K562 (cell line): ENCODE data around the gene TTLL8.

Experiments used
- ATF7 ChIP-seq: fragments of 450-650 bp; IDR thresholded peaks from 2 replicates; pipeline ENCODE4 v1.7.1; 2014; ENCODE audit warnings: mild to moderate bottlenecking, moderate library complexity
- BRF1 ChIP-seq: IDR thresholded peaks from 3 replicates; pipeline ENCODE4 v1.6.1; 2011; ENCODE audit warnings: borderline replicate concordance, mild to moderate bottlenecking; ENCODE audit not compliant: insufficient read length; ENCODE audit errors: extremely low read depth
- ELF4 ChIP-seq: fragments of 450-650 bp; formaldehyde crosslinking; IDR thresholded peaks from 2 replicates; pipeline ENCODE4 v1.4.0; 2022; ENCODE audit warnings: missing genetic modification characterization
- GTF2E2 ChIP-seq: fragments of 200-800 bp; sonication (Bioruptor generic); IDR thresholded peaks from 2 replicates; pipeline ENCODE4 v1.6.1; 2016; ENCODE audit warnings: missing genetic modification characterization, missing compliant biosample characterization
- HINFP ChIP-seq: fragments of 450-650 bp; conservative IDR thresholded peaks from 2 replicates; pipeline ENCODE4 v1.6.1; 2016; ENCODE audit warnings: missing genetic modification characterization, low read depth, mild to moderate bottlenecking, control low read depth, missing compliant biosample characterization
- MTA3 ChIP-seq: fragments of 450-650 bp; formaldehyde crosslinking; IDR thresholded peaks from 2 replicates; pipeline ENCODE4 v1.6.1; 2017; ENCODE audit warnings: mild to moderate bottlenecking, borderline replicate concordance
- RCOR1 ChIP-seq, 2 experiments: IDR thresholded peaks; 2 replicates each; pipeline ENCODE4 v1.6.1; 2012; ENCODE audit warnings: low read depth in 2 of 2, low read length in 2 of 2, borderline replicate concordance in 1 of 2, improper control_type of control experiment in 1 of 2
- TCF3 ChIP-seq: sonication (generic); formaldehyde crosslinking; IDR thresholded peaks from 2 replicates; pipeline ENCODE4 v1.4.0; 2020; ENCODE audit warnings: mild to moderate bottlenecking, missing genetic modification reagents
- YY1 ChIP-seq, 3 experiments: IDR thresholded peaks; 2 replicates each; pipeline ENCODE4 v1.6.1; 2011; ENCODE audit warnings: low read length in 2 of 3, mild to moderate bottlenecking in 2 of 3, moderate library complexity in 2 of 3, borderline replicate concordance in 1 of 3, control low read depth in 1 of 3, low read depth in 1 of 3; ENCODE audit not compliant: insufficient read depth in 3 of 3, insufficient replicate concordance in 2 of 3, control insufficient read depth in 1 of 3, insufficient read length in 1 of 3; ENCODE audit errors: extremely low read depth in 1 of 3
- ZNF780A ChIP-seq: fragments of 250-450 bp; sonication (Bioruptor Pico); IDR thresholded peaks from 2 replicates; pipeline ENCODE4 v1.5.0; 2021; ENCODE audit warnings: mild to moderate bottlenecking
- TF ChIP-seq, protein P1 (sequence below), 2 experiments: fragments of 450-650 bp in 1 of 2; sonication (generic) in 1 of 2; formaldehyde crosslinking in 1 of 2; IDR thresholded peaks in 1 of 2; conservative IDR thresholded peaks in 1 of 2; 2 replicates each; pipeline versions ENCODE4 v1.6.1 to v1.8.1; 2016 to 2023; ENCODE audit warnings: mild to moderate bottlenecking in 2 of 2, moderate library complexity in 2 of 2, inconsistent platforms in 1 of 2, missing genetic modification reagents in 1 of 2
- TF ChIP-seq, protein P2 (sequence below): sonication (generic); formaldehyde crosslinking; IDR thresholded peaks from 2 replicates; pipeline ENCODE4 v1.8.1; 2023; ENCODE audit warnings: mild to moderate bottlenecking, missing genetic modification reagents
- TF ChIP-seq, protein P3 (sequence below): fragments of 450-650 bp; IDR thresholded peaks from 2 replicates; pipeline ENCODE4 v1.6.1; 2016; ENCODE audit warnings: low read depth, mild to moderate bottlenecking, moderate library complexity
- TF ChIP-seq, protein P4 (sequence below), 3 experiments: IDR thresholded peaks in 2 of 3; conservative IDR thresholded peaks in 1 of 3; 2 replicates each; pipeline ENCODE4 v1.5.1; 2011 to 2012; ENCODE audit warnings: low read length in 3 of 3, mild to moderate bottlenecking in 3 of 3, control low read depth in 2 of 3, improper control_type of control experiment in 1 of 3, inconsistent platforms in 1 of 3, low read depth in 1 of 3, mixed read lengths in 1 of 3, moderate library complexity in 1 of 3; ENCODE audit not compliant: insufficient read depth in 2 of 3

- TF ChIP-seq TCF3 (CRISPR knock-in tag) (no peak), ZNF780A (CRISPR knock-in tag) (no peak), ATF7 (no peak), ELF4 (CRISPR knock-in tag) (no peak), HINFP (no peak), YY1 (IDR thresholded peaks at IDR 0.05; ENCODE audit: borderline replicate concordance in 1 of 3, control insufficient read depth in 1 of 3, extremely low read depth in 1 of 3, insufficient read depth in 3 of 3, insufficient read length in 1 of 3, insufficient replicate concordance in 2 of 3, low read depth in 1 of 3, low read length in 2 of 3) (no peak), RCOR1 (IDR thresholded peaks at IDR 0.05; ENCODE audit: borderline replicate concordance in 1 of 2, low read depth in 2 of 2, low read length in 2 of 2) (no peak), MTA3 (no peak), BRF1 (no peak), GTF2E2 (tag) (no peak)
- TF ChIP-seq, protein P1, sequence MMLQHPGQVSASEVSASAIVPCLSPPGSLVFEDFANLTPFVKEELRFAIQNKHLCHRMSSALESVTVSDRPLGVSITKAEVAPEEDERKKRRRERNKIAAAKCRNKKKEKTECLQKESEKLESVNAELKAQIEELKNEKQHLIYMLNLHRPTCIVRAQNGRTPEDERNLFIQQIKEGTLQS (IDR thresholded peaks at IDR 0.05), result no peak
- TF ChIP-seq, protein P1 (CRISPR knock-in tag; conservative IDR thresholded peaks at IDR 0.05), result no peak
- TF ChIP-seq, protein P2, sequence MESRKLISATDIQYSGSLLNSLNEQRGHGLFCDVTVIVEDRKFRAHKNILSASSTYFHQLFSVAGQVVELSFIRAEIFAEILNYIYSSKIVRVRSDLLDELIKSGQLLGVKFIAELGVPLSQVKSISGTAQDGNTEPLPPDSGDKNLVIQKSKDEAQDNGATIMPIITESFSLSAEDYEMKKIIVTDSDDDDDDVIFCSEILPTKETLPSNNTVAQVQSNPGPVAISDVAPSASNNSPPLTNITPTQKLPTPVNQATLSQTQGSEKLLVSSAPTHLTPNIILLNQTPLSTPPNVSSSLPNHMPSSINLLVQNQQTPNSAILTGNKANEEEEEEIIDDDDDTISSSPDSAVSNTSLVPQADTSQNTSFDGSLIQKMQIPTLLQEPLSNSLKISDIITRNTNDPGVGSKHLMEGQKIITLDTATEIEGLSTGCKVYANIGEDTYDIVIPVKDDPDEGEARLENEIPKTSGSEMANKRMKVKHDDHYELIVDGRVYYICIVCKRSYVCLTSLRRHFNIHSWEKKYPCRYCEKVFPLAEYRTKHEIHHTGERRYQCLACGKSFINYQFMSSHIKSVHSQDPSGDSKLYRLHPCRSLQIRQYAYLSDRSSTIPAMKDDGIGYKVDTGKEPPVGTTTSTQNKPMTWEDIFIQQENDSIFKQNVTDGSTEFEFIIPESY (CRISPR knock-in tag), result no peak
- TF ChIP-seq, protein P3, sequence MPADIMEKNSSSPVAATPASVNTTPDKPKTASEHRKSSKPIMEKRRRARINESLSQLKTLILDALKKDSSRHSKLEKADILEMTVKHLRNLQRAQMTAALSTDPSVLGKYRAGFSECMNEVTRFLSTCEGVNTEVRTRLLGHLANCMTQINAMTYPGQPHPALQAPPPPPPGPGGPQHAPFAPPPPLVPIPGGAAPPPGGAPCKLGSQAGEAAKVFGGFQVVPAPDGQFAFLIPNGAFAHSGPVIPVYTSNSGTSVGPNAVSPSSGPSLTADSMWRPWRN, result no peak
- TF ChIP-seq, protein P4, sequence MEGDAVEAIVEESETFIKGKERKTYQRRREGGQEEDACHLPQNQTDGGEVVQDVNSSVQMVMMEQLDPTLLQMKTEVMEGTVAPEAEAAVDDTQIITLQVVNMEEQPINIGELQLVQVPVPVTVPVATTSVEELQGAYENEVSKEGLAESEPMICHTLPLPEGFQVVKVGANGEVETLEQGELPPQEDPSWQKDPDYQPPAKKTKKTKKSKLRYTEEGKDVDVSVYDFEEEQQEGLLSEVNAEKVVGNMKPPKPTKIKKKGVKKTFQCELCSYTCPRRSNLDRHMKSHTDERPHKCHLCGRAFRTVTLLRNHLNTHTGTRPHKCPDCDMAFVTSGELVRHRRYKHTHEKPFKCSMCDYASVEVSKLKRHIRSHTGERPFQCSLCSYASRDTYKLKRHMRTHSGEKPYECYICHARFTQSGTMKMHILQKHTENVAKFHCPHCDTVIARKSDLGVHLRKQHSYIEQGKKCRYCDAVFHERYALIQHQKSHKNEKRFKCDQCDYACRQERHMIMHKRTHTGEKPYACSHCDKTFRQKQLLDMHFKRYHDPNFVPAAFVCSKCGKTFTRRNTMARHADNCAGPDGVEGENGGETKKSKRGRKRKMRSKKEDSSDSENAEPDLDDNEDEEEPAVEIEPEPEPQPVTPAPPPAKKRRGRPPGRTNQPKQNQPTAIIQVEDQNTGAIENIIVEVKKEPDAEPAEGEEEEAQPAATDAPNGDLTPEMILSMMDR (IDR thresholded peaks at IDR 0.05 in 2 of 3, conservative IDR thresholded peaks at IDR 0.05 in 1 of 3; ENCODE audit: insufficient read depth in 2 of 3, low read depth in 1 of 3, low read length in 3 of 3), result no peak
Measured at GRCh38 chr22:50009251-50009650, 48.8 kb downstream of the TTLL8 start.
